GM23248 (cell line): ENCODE results near the gene ARFGEF3.

Source experiments
- EZH2 ChIP-seq: fragments of 200-600 bp; sonication (generic); IDR thresholded peaks from 2 replicates; pipeline ENCODE4 v1.6.1; 2018; ENCODE audit warnings: antibody characterized with exemption, mild to moderate bottlenecking; ENCODE audit not compliant: insufficient read depth, poor library complexity, severe bottlenecking
- EZH2phosphoT487 ChIP-seq: fragments of 200-600 bp; sonication (generic); IDR thresholded peaks from 2 replicates; pipeline ENCODE4 v1.6.1; 2018; ENCODE audit warnings: antibody characterized with exemption, moderate library complexity, mild to moderate bottlenecking, low read depth; ENCODE audit not compliant: insufficient read depth

DNA sequence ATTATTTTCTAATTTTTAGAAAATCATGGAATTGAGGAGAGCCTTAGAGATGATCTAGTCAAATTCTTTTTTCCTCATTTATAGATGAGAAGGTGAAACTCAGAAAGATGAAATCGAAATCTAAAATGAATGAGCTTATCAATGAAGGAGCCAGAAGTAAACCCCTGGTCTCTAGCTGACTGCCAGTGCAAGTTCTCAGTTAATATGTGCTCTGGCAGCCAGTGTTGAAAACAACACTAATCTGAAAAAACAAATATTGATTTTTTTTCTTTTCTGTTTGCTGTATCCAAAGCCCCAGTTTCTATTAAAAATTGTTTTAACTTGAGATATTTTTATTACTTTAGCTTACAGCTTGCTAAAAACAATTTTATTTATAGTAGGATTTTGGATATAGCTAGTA, 78.0 kb downstream of the ARFGEF3 start:
- TF ChIP-seq EZH2: no peak
- TF ChIP-seq EZH2phosphoT487: no peak
